ENCODE data around the gene PXT1. TPM values are rescaled to one million over a fixed set of nuclear protein-coding genes. Genes with fewer than 3 reads are reported as not detected.

Gene PXT1
- total RNA-seq, 1 donor: under 0.01 TPM

- Histone ChIP-seq H2AFZ (ENCODE audit: low read length) (peak overlapping the region; percentile 28), H3K27me3 (ENCODE audit: insufficient read depth, low read length) (no peaks in the 10 kb centered on the region), H3K79me2 (ENCODE audit: insufficient read depth, low read length) (no peaks in the 10 kb centered on the region), H3K36me3 (ENCODE audit: insufficient read depth, low read length) (no peaks in the 10 kb centered on the region), H3K4me3 (ENCODE audit: insufficient read depth, low read length) (no peak overlapping the region), H4K20me1 (ENCODE audit: insufficient read depth, low read length) (no peaks in the 10 kb centered on the region), H3K9me3 (ENCODE audit: low read depth, low read length) (no peaks in the 10 kb centered on the region), H3K27ac (ENCODE audit: low read depth, low read length) (no peak overlapping the region), H3K4me2 (ENCODE audit: insufficient read depth, low read length) (no peak overlapping the region), H3K4me1 (ENCODE audit: insufficient read depth, low read length) (peaks cover 24% of the 10 kb centered on the region)
- TF ChIP-seq, protein P1, sequence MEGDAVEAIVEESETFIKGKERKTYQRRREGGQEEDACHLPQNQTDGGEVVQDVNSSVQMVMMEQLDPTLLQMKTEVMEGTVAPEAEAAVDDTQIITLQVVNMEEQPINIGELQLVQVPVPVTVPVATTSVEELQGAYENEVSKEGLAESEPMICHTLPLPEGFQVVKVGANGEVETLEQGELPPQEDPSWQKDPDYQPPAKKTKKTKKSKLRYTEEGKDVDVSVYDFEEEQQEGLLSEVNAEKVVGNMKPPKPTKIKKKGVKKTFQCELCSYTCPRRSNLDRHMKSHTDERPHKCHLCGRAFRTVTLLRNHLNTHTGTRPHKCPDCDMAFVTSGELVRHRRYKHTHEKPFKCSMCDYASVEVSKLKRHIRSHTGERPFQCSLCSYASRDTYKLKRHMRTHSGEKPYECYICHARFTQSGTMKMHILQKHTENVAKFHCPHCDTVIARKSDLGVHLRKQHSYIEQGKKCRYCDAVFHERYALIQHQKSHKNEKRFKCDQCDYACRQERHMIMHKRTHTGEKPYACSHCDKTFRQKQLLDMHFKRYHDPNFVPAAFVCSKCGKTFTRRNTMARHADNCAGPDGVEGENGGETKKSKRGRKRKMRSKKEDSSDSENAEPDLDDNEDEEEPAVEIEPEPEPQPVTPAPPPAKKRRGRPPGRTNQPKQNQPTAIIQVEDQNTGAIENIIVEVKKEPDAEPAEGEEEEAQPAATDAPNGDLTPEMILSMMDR (IDR thresholded peaks at IDR 0.05; ENCODE audit: extremely low read depth, low read depth, low read length): no peak
- DNase-seq (ENCODE audit: insufficient read length, low spot score, missing footprints): peak; percentile 26
These were observed 95.0 kb downstream of the PXT1 start for GRCh38 chr6:36347621-36348020.

GRCh38 chr6:36346486-36347273, 96.0 kb downstream of the PXT1 start:
- H3K27me3 ChIP-seq (ENCODE audit: insufficient read depth, low read length): no peaks in the 10 kb centered on the region
- no peaks in the 10 kb centered on the region for H3K9me3 ChIP-seq (ENCODE audit: low read depth, low read length)
- H3K4me1 ChIP-seq (ENCODE audit: insufficient read depth, low read length): peaks cover 21% of the 10 kb centered on the region
- H3K4me2 ChIP-seq (ENCODE audit: insufficient read depth, low read length): no peak overlapping the region
- H3K27ac ChIP-seq (ENCODE audit: low read depth, low read length): no peak overlapping the region
- TF ChIP-seq, protein P1 (IDR thresholded peaks at IDR 0.05; ENCODE audit: extremely low read depth, low read depth, low read length): no peak
- no peak overlapping the region for H2AFZ ChIP-seq (ENCODE audit: low read length)
- H3K36me3 ChIP-seq (ENCODE audit: insufficient read depth, low read length): no peaks in the 10 kb centered on the region
- H3K79me2 ChIP-seq (ENCODE audit: insufficient read depth, low read length): no peaks in the 10 kb centered on the region
- H3K4me3 ChIP-seq (ENCODE audit: insufficient read depth, low read length): no peak overlapping the region
- H4K20me1 ChIP-seq (ENCODE audit: insufficient read depth, low read length): no peaks in the 10 kb centered on the region
- DNase-seq (ENCODE audit: insufficient read length, low spot score, missing footprints): no peak

GRCh38 chr6:36345681-36346466, 96.8 kb downstream of the PXT1 start:
- Histone ChIP-seq H3K4me1 (ENCODE audit: insufficient read depth, low read length) (peaks cover 12% of the 10 kb centered on the region), H4K20me1 (ENCODE audit: insufficient read depth, low read length) (no peaks in the 10 kb centered on the region), H3K9me3 (ENCODE audit: low read depth, low read length) (no peaks in the 10 kb centered on the region), H3K27me3 (ENCODE audit: insufficient read depth, low read length) (peaks cover under 1% of the 10 kb centered on the region), H3K79me2 (ENCODE audit: insufficient read depth, low read length) (no peaks in the 10 kb centered on the region), H3K36me3 (ENCODE audit: insufficient read depth, low read length) (no peaks in the 10 kb centered on the region), H2AFZ (ENCODE audit: low read length) (no peak overlapping the region), H3K4me3 (ENCODE audit: insufficient read depth, low read length) (no peak overlapping the region), H3K4me2 (ENCODE audit: insufficient read depth, low read length) (no peak overlapping the region), H3K27ac (ENCODE audit: low read depth, low read length) (no peak overlapping the region)
- TF ChIP-seq, protein P1 (IDR thresholded peaks at IDR 0.05; ENCODE audit: extremely low read depth, low read depth, low read length): no peak
- DNase-seq (ENCODE audit: insufficient read length, low spot score, missing footprints): no peak

DNA sequence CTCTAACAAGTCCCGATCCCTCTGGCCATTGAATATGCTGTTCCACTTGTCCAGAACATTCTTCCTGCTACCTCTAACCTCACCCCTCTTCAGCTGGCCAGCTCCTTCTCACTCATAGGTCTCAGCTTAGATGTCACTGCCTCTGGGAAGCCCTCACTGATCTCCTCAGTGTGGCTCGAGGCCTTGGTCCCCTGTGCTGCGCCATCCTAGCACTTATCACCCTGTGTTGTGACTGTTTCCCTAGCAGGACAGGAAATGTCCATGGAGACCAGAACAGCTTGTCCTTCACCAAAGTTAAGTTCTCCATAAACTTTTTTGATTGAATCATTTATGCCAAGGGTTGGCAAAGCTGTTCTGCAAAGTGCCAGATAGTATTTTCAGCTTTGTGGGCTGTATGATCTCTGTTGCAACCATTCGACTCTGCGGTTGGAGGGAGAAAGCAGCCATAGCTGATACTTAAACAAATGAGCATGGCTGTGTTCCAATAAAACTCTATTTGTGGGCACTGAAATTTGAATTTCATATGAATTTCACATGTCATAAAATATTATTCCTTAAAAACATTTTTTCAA, 99.5 kb downstream of the PXT1 start:
- Histone ChIP-seq H2AFZ (ENCODE audit: low read length) (no peak overlapping the region), H3K36me3 (ENCODE audit: insufficient read depth, low read length) (no peaks in the 10 kb centered on the region), H3K4me3 (ENCODE audit: insufficient read depth, low read length) (no peak overlapping the region), H3K4me2 (ENCODE audit: insufficient read depth, low read length) (no peak overlapping the region), H4K20me1 (ENCODE audit: insufficient read depth, low read length) (no peaks in the 10 kb centered on the region), H3K27me3 (ENCODE audit: insufficient read depth, low read length) (peaks cover 24% of the 10 kb centered on the region), H3K79me2 (ENCODE audit: insufficient read depth, low read length) (no peaks in the 10 kb centered on the region), H3K27ac (ENCODE audit: low read depth, low read length) (no peak overlapping the region), H3K4me1 (ENCODE audit: insufficient read depth, low read length) (peaks cover 7% of the 10 kb centered on the region), H3K9me3 (ENCODE audit: low read depth, low read length) (no peaks in the 10 kb centered on the region)
- TF ChIP-seq, protein P1 (IDR thresholded peaks at IDR 0.05; ENCODE audit: extremely low read depth, low read depth, low read length): no peak
- no peak for DNase-seq (ENCODE audit: insufficient read length, low spot score, missing footprints)

Data from osteoblast (primary cell).